HCT116 (cell line): ENCODE data around the gene NR2C2. TPM values are rescaled to one million over a fixed set of nuclear protein-coding genes. Genes with fewer than 3 reads are reported as not detected.

Experiments used
- ATAC-seq: fragments of 200-7000 bp; cut with Tn5 transposase; 2 replicates; pipeline ENCODE4 v1.9.1; 2020; ENCODE audit warnings: mild to moderate bottlenecking, moderate library complexity
- BruUV-seq: library from RNA; stranded (reverse); fragments of 400-500 nt; replicated peaks from 2 replicates; lab custom pipeline; 2021; lab: Mats Ljungman, UMichigan
- CTCF ChIA-PET: fragments of 300-600 bp; sonication (Branson Sonifier 250); formaldehyde crosslinking; loops from one replicate; lab custom pipeline; 2021; ENCODE audit warnings: antibody characterized with exemption; lab: Charles Lee
- POLR2A ChIA-PET: fragments of 300-600, 350-600 bp; sonication (Branson Sonifier 250); formaldehyde crosslinking; loops from one replicate; lab custom pipeline; 2021; ENCODE audit warnings: antibody characterized with exemption; lab: Charles Lee
- RAD21 ChIA-PET, 2 experiments: fragments of 300-600 bp; sonication (Branson Sonifier 250); formaldehyde crosslinking; loops; one replicate each; lab custom pipeline; 2023; ENCODE audit warnings: low total read pairs in 2 of 2; ENCODE audit not compliant: uncharacterized antibody in 2 of 2, unreplicated experiment in 2 of 2, low non-redundant PET in 1 of 2; lab: Charles Lee
- DNase-seq: peaks from one replicate; pipeline ENCODE4 v3.0.0-alpha.2; 2010; ENCODE audit warnings: low read depth, low spot score
- H2AFZ ChIP-seq: fragments of 200-600 bp; shearing (Covaris generic), sonication (generic); 2 replicates; pipeline ENCODE4 v1.6.1; 2017; ENCODE audit warnings: low read depth, mixed run types, mixed read lengths, antibody characterized with exemption, low read length; ENCODE audit not compliant: poor library complexity, severe bottlenecking
- H3K27ac ChIP-seq: 2 replicates; pipeline ENCODE4 v1.5.1; 2012; ENCODE audit warnings: low read depth, low read length
- H3K27me3 ChIP-seq: fragments of 200-600 bp; sonication (generic); 2 replicates; pipeline ENCODE4 v1.6.1; 2016; ENCODE audit warnings: mixed run types, low read length, mixed read lengths; ENCODE audit not compliant: insufficient read depth
- H3K36me3 ChIP-seq, 2 experiments: fragments of 200-500 bp in 1 of 2; fragments of 200-600 bp in 1 of 2; sonication (Bioruptor generic) in 1 of 2; sonication (generic) in 1 of 2; 2 replicates each; pipeline versions ENCODE4 v1.5.1 to v1.6.1; 2014 to 2016; ENCODE audit warnings: low read length in 2 of 2, inconsistent platforms in 1 of 2, mixed read lengths in 1 of 2, mixed run types in 1 of 2; ENCODE audit not compliant: insufficient read depth in 2 of 2, control insufficient read depth in 1 of 2
- H3K4me1 ChIP-seq, 2 experiments: fragments of 200-600 bp in 1 of 2; sonication (generic) in 1 of 2; 2 replicates each; pipeline versions ENCODE4 v1.5.1 to v1.6.1; 2012 to 2017; ENCODE audit warnings: low read length in 2 of 2, inconsistent platforms in 1 of 2, mild to moderate bottlenecking in 1 of 2, mixed read lengths in 1 of 2, mixed run types in 1 of 2, moderate library complexity in 1 of 2; ENCODE audit not compliant: insufficient read depth in 2 of 2, control insufficient read depth in 1 of 2
- H3K4me2 ChIP-seq: fragments of 200-600 bp; sonication (generic); 2 replicates; pipeline ENCODE4 v1.6.1; 2017; ENCODE audit warnings: mixed run types, low read length, mixed read lengths
- H3K4me3 ChIP-seq, 2 experiments: fragments of 200-600 bp in 1 of 2; sonication (generic) in 1 of 2; replicated peaks in 1 of 2; 2 replicates each; pipeline ENCODE4 v1.5.1; 2011 to 2016; ENCODE audit warnings: low read length in 2 of 2, control low read depth in 1 of 2, low read depth in 1 of 2, mild to moderate bottlenecking in 1 of 2, mixed read lengths in 1 of 2, mixed run types in 1 of 2
- H3K79me2 ChIP-seq: fragments of 200-600 bp; sonication (generic); 2 replicates; pipeline ENCODE4 v1.6.1; 2017; ENCODE audit warnings: mild to moderate bottlenecking, mixed run types, low read length, moderate library complexity, mixed read lengths; ENCODE audit not compliant: insufficient read depth
- H3K9ac ChIP-seq: fragments of 200-600 bp; sonication (generic); 2 replicates; pipeline ENCODE4 v1.6.1; 2016; ENCODE audit warnings: low read length, mixed read lengths
- H3K9me2 ChIP-seq: fragments of 200-600 bp; sonication (generic), shearing (Covaris generic); 2 replicates; pipeline ENCODE4 v1.6.1; 2017; ENCODE audit warnings: mixed run types, mild to moderate bottlenecking, moderate library complexity; ENCODE audit not compliant: insufficient read depth
- H3K9me3 ChIP-seq, 2 experiments: fragments of 200-500 bp in 1 of 2; fragments of 200-600 bp in 1 of 2; sonication (Bioruptor generic) in 1 of 2; sonication (generic) in 1 of 2; 2 replicates each; pipeline ENCODE4 v1.6.1; 2014 to 2017; ENCODE audit warnings: low read length in 2 of 2, mixed read lengths in 2 of 2, inconsistent platforms in 1 of 2, low read depth in 1 of 2, mild to moderate bottlenecking in 1 of 2, mixed run types in 1 of 2, moderate library complexity in 1 of 2; ENCODE audit not compliant: control insufficient read depth in 1 of 2, insufficient read depth in 1 of 2
- H4K20me1 ChIP-seq: fragments of 200-600 bp; sonication (generic), shearing (Covaris generic); 2 replicates; pipeline ENCODE4 v1.6.1; 2017; ENCODE audit warnings: mixed run types, mild to moderate bottlenecking, moderate library complexity; ENCODE audit not compliant: insufficient read depth
- EZH2phosphoT487 ChIP-seq: fragments of 200-600 bp; IDR thresholded peaks from 2 replicates; pipeline ENCODE4 v1.6.1; 2018; ENCODE audit warnings: antibody characterized with exemption, borderline replicate concordance
- POLR2A ChIP-seq: IDR thresholded peaks from 2 replicates; pipeline ENCODE4 v1.7.0; 2011; ENCODE audit warnings: borderline replicate concordance; ENCODE audit not compliant: insufficient read depth, insufficient read length; ENCODE audit errors: extremely low read depth
- RAD21 ChIP-seq: IDR thresholded peaks from 2 replicates; pipeline ENCODE4 v1.6.1; 2012; ENCODE audit warnings: low read depth, mild to moderate bottlenecking
- REST ChIP-seq: IDR thresholded peaks from 2 replicates; pipeline ENCODE4 v1.6.1; 2012; ENCODE audit warnings: low read depth
- SP1 ChIP-seq: IDR thresholded peaks from 2 replicates; pipeline ENCODE4 v1.6.1; 2012; ENCODE audit warnings: low read depth
- intact Hi-C: fragments of 100-400 bp; cut with micrococcal nuclease; formaldehyde crosslinking; loops from 2 replicates; pipeline ENCODE4 v1.10.0; 2022
- total RNA-seq: library from RNA; stranded (reverse); gene quantifications from one replicate; pipeline ENCODE4 v1.2.1, GENCODE V29; 2021; ENCODE audit not compliant: unreplicated experiment
- TF ChIP-seq, protein P1 (sequence below): IDR thresholded peaks from 2 replicates; pipeline ENCODE4 v1.6.1; 2012

NR2C2 gene
- total RNA-seq, 1 experiment from 2014 or later: 45.0 TPM

DNA sequence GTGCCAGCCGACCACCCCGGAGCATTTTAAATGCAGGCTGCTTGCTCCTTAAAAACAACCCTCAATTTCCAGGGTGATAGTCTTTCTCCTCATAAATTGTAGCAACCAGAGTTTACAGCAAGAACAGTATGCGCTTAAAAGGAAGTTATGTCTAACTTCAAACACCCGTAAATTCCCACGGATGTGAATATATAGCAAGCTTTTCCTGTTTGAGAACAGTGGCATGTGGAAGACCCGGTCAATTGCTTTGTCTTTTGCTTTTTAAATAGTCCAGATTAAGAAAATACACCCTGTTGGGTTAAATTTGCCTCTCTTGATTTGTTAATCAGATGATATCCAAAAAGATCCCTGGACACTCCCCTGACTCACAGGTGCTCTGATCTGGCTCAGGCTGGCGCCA, 96.9 kb downstream of the NR2C2 start:
- no TSS peak for BruUV-seq
- no peak overlapping the region for H3K27ac ChIP-seq
- POLR2A ChIA-PET: no interaction called here

More for the DNA sequence above, 96.9 kb downstream of the NR2C2 start:
- Histone ChIP-seq H3K4me2 (no peak overlapping the region), H3K9ac (no peak overlapping the region), H3K27me3 (no peaks in the 10 kb centered on the region), H3K36me3 (peaks cover 59 to 80% of the 10 kb centered on the region in 2 experiments), H3K4me3 (no peak overlapping the region), H2AFZ (no peak overlapping the region), H3K9me2 (no peaks in the 10 kb centered on the region), H3K4me1 (no peaks in the 10 kb centered on the region), H3K79me2 (peaks cover 33% of the 10 kb centered on the region), H3K9me3 (no peaks in the 10 kb centered on the region), H4K20me1 (peaks cover 2% of the 10 kb centered on the region; the same call in 1 of the 2 replicates)
- ATAC-seq: no peak
- DNase-seq: no peak
- CTCF ChIA-PET: no interaction called here
- TF ChIP-seq REST (no peak), SP1 (no peak), EZH2phosphoT487 (no peak), RAD21 (no peak), POLR2A (no peak)
- TF ChIP-seq, protein P1, sequence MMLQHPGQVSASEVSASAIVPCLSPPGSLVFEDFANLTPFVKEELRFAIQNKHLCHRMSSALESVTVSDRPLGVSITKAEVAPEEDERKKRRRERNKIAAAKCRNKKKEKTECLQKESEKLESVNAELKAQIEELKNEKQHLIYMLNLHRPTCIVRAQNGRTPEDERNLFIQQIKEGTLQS: no peak
- TF ChIP-seq, all 23 proteins: peak for 0
- intact Hi-C loops: loop anchor here (5.0 kb wide), 1 partner anchor 117 kb away; no protein-coding TSS in a partner anchor
- RAD21 ChIA-PET: no interaction called here
